Hepatocyte (in vitro differentiated cells): Measurements from ENCODE around the gene SLC41A2. TPM values are rescaled to one million over a fixed set of nuclear protein-coding genes. Genes with fewer than 3 reads are reported as not detected.

Experiments
- DNase-seq: peaks from one replicate; pipeline ENCODE4 v3.0.0-alpha.2; 2016; ENCODE audit warnings: low spot score
- H2AFZ ChIP-seq: fragments of 200-600 bp; sonication (generic); 2 replicates; pipeline ENCODE4 v1.6.0; 2016; ENCODE audit warnings: antibody characterized with exemption, mild to moderate bottlenecking
- H3K27ac ChIP-seq: fragments of 200-600 bp; sonication (generic); 2 replicates; pipeline ENCODE4 v1.5.1; 2016; ENCODE audit warnings: mild to moderate bottlenecking
- H3K27me3 ChIP-seq: fragments of 200-600 bp; sonication (generic); 2 replicates; pipeline ENCODE4 v1.6.1; 2016
- H3K36me3 ChIP-seq: fragments of 200-600 bp; sonication (generic); replicated peaks from 2 replicates; pipeline ENCODE4 v1.5.1; 2016; ENCODE audit warnings: low read depth; ENCODE audit not compliant: insufficient read depth
- H3K4me1 ChIP-seq: fragments of 200-600 bp; sonication (generic); 2 replicates; pipeline ENCODE4 v1.5.1; 2016; ENCODE audit warnings: mild to moderate bottlenecking, moderate library complexity; ENCODE audit not compliant: insufficient read depth
- H3K4me2 ChIP-seq: fragments of 200-600 bp; sonication (generic); 2 replicates; pipeline ENCODE4 v1.6.0; 2016
- H3K4me3 ChIP-seq: fragments of 200-600 bp; sonication (generic); 2 replicates; pipeline ENCODE4 v1.5.1; 2016; ENCODE audit warnings: mild to moderate bottlenecking
- H3K79me2 ChIP-seq: fragments of 200-600 bp; sonication (generic); 2 replicates; pipeline ENCODE4 v1.6.0; 2017; ENCODE audit warnings: mild to moderate bottlenecking
- H3K9me2 ChIP-seq: fragments of 200-600 bp; sonication (generic); replicated peaks from 2 replicates; pipeline ENCODE4 v1.6.0; 2017; ENCODE audit warnings: mild to moderate bottlenecking; ENCODE audit not compliant: insufficient read depth
- H3K9me3 ChIP-seq: fragments of 200-600 bp; sonication (generic); 2 replicates; pipeline ENCODE4 v1.5.1; 2016; ENCODE audit warnings: low read depth, mild to moderate bottlenecking
- H4K20me1 ChIP-seq: fragments of 200-600 bp; sonication (generic); 2 replicates; pipeline ENCODE4 v1.6.0; 2016; ENCODE audit warnings: mild to moderate bottlenecking; ENCODE audit not compliant: insufficient read depth, poor library complexity, severe bottlenecking
- EZH2 ChIP-seq: fragments of 200-600 bp; sonication (generic); IDR thresholded peaks from 2 replicates; pipeline ENCODE4 v1.6.1; 2016; ENCODE audit warnings: antibody characterized with exemption, mild to moderate bottlenecking, borderline replicate concordance
- EZH2phosphoT487 ChIP-seq: fragments of 200-600 bp; sonication (generic); IDR thresholded peaks from one replicate; pipeline ENCODE4 v1.6.1; 2018; ENCODE audit warnings: antibody characterized with exemption, mild to moderate bottlenecking, low read depth, moderate library complexity; ENCODE audit not compliant: unreplicated experiment, severe bottlenecking
- WGBS: methylation state at CpG from one replicate; pipeline ENCODE4 v1.1.6; 2016; ENCODE audit warnings: low lambda C conversion rate; ENCODE audit errors: missing lambda C conversion rate; 5-methylcytosine and 5-hydroxymethylcytosine counted together
- polyA plus RNA-seq: library from polyadenylated mRNA; unstranded; fragments of >200 nt; fragmentation: Nextera tagmentation; extraction: Ambion mirVana; gene quantifications from 2 replicates; pipeline ENCODE4 v1.2.1, GENCODE V29; 2016
- total RNA-seq: library from RNA; depleted of rRNA; stranded (reverse); fragments of >200 nt; gene quantifications from 2 replicates; pipeline ENCODE4 v1.2.3, GENCODE V29; 2014
- TF ChIP-seq, protein P1 (sequence below): fragments of 200-600 bp; sonication (generic); IDR thresholded peaks from 2 replicates; pipeline ENCODE4 v1.5.1; 2016; ENCODE audit warnings: antibody characterized with exemption, mild to moderate bottlenecking; ENCODE audit not compliant: poor library complexity

SLC41A2 gene
- total and polyA plus RNA-seq, 2 experiments from 2014 or later = 8.4 to 48.2 TPM

DNA sequence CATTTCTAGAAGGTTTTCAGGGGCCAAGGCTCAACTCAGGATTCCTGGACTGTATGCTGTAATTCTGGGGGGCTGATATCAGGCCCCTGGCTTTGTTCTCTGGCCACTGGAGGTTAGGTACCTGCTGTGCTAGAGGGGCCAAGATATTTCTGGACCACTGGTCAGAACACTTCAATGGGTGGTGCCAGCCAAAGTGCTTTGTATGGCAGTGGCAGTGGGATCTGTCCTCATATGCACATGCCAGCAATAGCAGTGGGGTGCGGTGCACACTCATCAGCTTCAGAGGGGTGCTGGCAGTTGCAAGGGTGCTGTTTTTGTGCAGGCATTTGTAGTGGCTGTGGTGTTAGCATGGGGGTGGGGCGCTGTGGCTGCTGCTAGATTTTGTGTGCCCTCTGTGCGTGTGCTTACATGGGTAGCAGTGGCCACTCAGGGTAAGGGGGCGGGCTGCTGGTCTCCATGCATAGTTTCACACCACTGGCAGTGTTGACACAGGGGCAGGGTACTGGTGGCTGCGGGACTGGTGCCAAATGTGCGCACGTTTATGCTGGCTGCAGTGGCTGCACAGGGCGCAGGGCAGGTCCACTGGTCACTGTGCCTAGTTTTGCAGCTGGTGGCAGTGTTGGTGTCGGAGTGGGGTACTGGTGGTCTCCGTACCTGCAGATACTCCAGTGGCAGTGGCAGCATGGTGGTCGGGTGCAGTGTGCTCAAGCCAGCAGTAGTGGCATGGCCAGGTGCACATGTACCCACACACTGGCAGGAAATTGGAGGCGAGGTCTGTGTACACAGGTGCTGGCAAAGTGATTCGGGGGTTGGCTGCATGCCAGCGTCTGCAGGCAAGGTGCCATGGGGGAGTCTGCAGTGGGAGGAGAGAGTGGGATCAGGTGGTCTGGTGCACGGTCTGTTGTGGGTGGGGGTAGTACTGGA, 40.6 kb upstream of the SLC41A2 start:
- no peak overlapping the region for H3K4me2 ChIP-seq
- 94% methylated on average over 15 of the region's 15 CpGs for WGBS
- H3K9me2 ChIP-seq = no peaks in the 10 kb centered on the region
- H2AFZ ChIP-seq = no peak overlapping the region
- no peaks in the 10 kb centered on the region for H3K9me3 ChIP-seq
- no peak overlapping the region for H3K4me3 ChIP-seq
- H3K36me3 ChIP-seq = no peaks in the 10 kb centered on the region
- no peak overlapping the region for H3K27ac ChIP-seq
- DNase-seq = no peak
- no peaks in the 10 kb centered on the region for H3K79me2 ChIP-seq
- H3K27me3 ChIP-seq = no peaks in the 10 kb centered on the region
- H3K4me1 ChIP-seq = no peaks in the 10 kb centered on the region
- H4K20me1 ChIP-seq = no peaks in the 10 kb centered on the region
- TF ChIP-seq EZH2phosphoT487 (no peak), EZH2 (no peak)
- TF ChIP-seq, protein P1, sequence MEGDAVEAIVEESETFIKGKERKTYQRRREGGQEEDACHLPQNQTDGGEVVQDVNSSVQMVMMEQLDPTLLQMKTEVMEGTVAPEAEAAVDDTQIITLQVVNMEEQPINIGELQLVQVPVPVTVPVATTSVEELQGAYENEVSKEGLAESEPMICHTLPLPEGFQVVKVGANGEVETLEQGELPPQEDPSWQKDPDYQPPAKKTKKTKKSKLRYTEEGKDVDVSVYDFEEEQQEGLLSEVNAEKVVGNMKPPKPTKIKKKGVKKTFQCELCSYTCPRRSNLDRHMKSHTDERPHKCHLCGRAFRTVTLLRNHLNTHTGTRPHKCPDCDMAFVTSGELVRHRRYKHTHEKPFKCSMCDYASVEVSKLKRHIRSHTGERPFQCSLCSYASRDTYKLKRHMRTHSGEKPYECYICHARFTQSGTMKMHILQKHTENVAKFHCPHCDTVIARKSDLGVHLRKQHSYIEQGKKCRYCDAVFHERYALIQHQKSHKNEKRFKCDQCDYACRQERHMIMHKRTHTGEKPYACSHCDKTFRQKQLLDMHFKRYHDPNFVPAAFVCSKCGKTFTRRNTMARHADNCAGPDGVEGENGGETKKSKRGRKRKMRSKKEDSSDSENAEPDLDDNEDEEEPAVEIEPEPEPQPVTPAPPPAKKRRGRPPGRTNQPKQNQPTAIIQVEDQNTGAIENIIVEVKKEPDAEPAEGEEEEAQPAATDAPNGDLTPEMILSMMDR = no peak

DNA sequence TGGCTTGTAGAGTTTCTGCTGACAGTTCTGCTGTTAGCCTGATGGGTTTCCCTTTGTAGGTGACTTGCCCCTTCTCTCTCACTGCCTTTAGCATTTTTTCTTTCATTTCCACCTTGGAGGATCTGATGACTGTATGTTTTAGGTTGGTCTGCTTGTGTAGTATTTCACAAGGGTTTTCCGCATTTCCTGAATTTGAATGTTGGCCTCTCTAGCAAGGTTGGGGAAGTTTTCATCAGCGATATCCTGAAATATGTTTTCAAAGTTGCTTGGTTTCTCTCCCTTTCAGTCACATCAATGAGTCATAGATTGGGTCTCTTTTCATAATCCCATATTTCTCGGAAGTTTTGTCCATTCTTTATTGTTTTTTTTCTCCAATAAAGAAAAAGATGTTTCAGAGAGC, 39.5 kb upstream of the SLC41A2 start:
- Histone ChIP-seq H2AFZ (no peak overlapping the region), H3K4me1 (no peaks in the 10 kb centered on the region), H3K27me3 (no peaks in the 10 kb centered on the region), H3K9me3 (no peaks in the 10 kb centered on the region), H3K27ac (no peak overlapping the region), H3K36me3 (no peaks in the 10 kb centered on the region), H3K4me3 (no peak overlapping the region), H3K9me2 (no peaks in the 10 kb centered on the region), H4K20me1 (no peaks in the 10 kb centered on the region), H3K4me2 (no peak overlapping the region), H3K79me2 (no peaks in the 10 kb centered on the region)
- DNase-seq = no peak
- TF ChIP-seq, protein P1 = no peak
- TF ChIP-seq EZH2 (no peak), EZH2phosphoT487 (no peak)
- WGBS = 98% methylated on average over 3 of the region's 3 CpGs

DNA sequence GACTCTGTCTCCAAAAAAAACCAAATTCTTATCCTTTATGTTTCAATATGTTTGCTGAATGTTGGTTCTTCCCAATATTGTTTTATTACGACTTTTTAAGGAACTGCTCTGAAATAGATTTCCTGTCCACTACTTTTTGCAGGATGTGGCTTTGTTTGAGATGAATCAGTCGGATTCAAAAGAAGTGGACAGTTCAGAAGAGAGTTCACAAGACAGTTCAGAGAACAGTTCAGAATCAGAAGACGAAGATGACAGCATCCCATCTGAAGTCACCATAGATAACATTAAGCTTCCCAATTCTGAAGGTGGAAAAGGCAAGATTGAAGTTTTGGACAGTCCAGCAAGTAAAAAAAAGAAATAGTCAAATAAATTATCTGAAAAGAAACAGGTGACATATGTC, 36.2 kb upstream of the SLC41A2 start:
- H3K79me2 ChIP-seq = peaks cover 11% of the 10 kb centered on the region
- no peaks in the 10 kb centered on the region for H3K27me3 ChIP-seq
- H3K36me3 ChIP-seq = no peaks in the 10 kb centered on the region
- H3K4me3 ChIP-seq = no peak overlapping the region
- no peak for DNase-seq
- no peak overlapping the region for H3K4me2 ChIP-seq
- H2AFZ ChIP-seq = no peak overlapping the region
- no peaks in the 10 kb centered on the region for H3K9me3 ChIP-seq
- no peaks in the 10 kb centered on the region for H3K9me2 ChIP-seq
- no peaks in the 10 kb centered on the region for H3K4me1 ChIP-seq
- 99% methylated on average over 3 of the region's 3 CpGs for WGBS
- H3K27ac ChIP-seq = no peak overlapping the region
- TF ChIP-seq EZH2phosphoT487 (no peak), EZH2 (no peak)
- TF ChIP-seq, protein P1 = no peak
- H4K20me1 ChIP-seq = no peaks in the 10 kb centered on the region
